Stimulated activated CD8-positive, alpha-beta memory T cell treated with anti-CD3 and anti-CD28 coated beads, Interleukin-4, amount 100 ng/mL, for 1 hour (primary cell): ENCODE measurements around the gene ARHGAP31.
"Not testable (repeated sequence)": the region's sequence is repeated elsewhere in the genome, so short reads cannot be mapped to it uniquely, and the experiment has no call there.

Experiments
- DNase-seq, 2 donors: peaks; one replicate each; pipeline ENCODE4 v3.0.0-alpha.2; 2020; ENCODE audit warnings: low read depth in 2 of 2, low spot score in 1 of 2

The ARHGAP31 gene

GRCh38 chr3:119318876-119319275, 24.7 kb downstream of the ARHGAP31 start:
- no peak for DNase-seq

- DNase-seq, result no peak
Observed at GRCh38 chr3:119319311-119319710, 25.1 kb downstream of the ARHGAP31 start.

GRCh38 chr3:119320785-119321184, 26.6 kb downstream of the ARHGAP31 start:
- DNase-seq, result not testable (repeated sequence)

GRCh38 chr3:119322021-119322834, 28.0 kb downstream of the ARHGAP31 start:
- no peak for DNase-seq

GRCh38 chr3:119322835-119323722, 28.9 kb downstream of the ARHGAP31 start:
- peak; percentile 80 to 82 for DNase-seq

GRCh38 chr3:119323723-119324085, 29.5 kb downstream of the ARHGAP31 start:
- DNase-seq, result no peak

GRCh38 chr3:119324899-119325298, 30.7 kb downstream of the ARHGAP31 start:
- DNase-seq, result no peak

- DNase-seq, result no peak
Observed at GRCh38 chr3:119326976-119327375, 32.8 kb downstream of the ARHGAP31 start.

GRCh38 chr3:119329551-119329950, 35.4 kb downstream of the ARHGAP31 start:
- no peak for DNase-seq

- DNase-seq, result no peak
Observed at GRCh38 chr3:119330181-119330580, 36.0 kb downstream of the ARHGAP31 start.

- no peak for DNase-seq
Observed at GRCh38 chr3:119330858-119331257, 36.7 kb downstream of the ARHGAP31 start.

- DNase-seq, result no peak
Observed at GRCh38 chr3:119331661-119332060, 37.5 kb downstream of the ARHGAP31 start.

- no peak for DNase-seq
Observed at GRCh38 chr3:119333773-119334509, 39.8 kb downstream of the ARHGAP31 start.

- no peak for DNase-seq
Observed at GRCh38 chr3:119336823-119337222, 42.6 kb downstream of the ARHGAP31 start.

GRCh38 chr3:119337407-119337806, 43.2 kb downstream of the ARHGAP31 start:
- not testable (repeated sequence) for DNase-seq

- DNase-seq, result no peak
Observed at GRCh38 chr3:119338754-119339153, 44.6 kb downstream of the ARHGAP31 start.

GRCh38 chr3:119340014-119340413, 45.8 kb downstream of the ARHGAP31 start:
- DNase-seq, result no peak

- no peak for DNase-seq
Observed at GRCh38 chr3:119340446-119340845, 46.3 kb downstream of the ARHGAP31 start.

- DNase-seq, result no peak
Observed at GRCh38 chr3:119342176-119342575, 48.0 kb downstream of the ARHGAP31 start.

GRCh38 chr3:119343719-119344118, 49.5 kb downstream of the ARHGAP31 start:
- no peak for DNase-seq

- DNase-seq, result no peak
Observed at GRCh38 chr3:119346076-119346496, 51.9 kb downstream of the ARHGAP31 start.
